ENCODE data around the gene C1QB.

Gene C1QB

GRCh38 chr1:22616571-22616970 lies 36.5 kb upstream of the C1QB start:
- H3K4me1 ChIP-seq (ENCODE audit: control insufficient read depth in 5 of 5, insufficient read depth in 5 of 5, low read length in 5 of 5) = no peaks in the 10 kb centered on the region
- H3K27ac ChIP-seq (ENCODE audit: low read depth, low read length) = no peak overlapping the region
- no peaks in the 10 kb centered on the region for H3K9me3 ChIP-seq (ENCODE audit: control insufficient read depth in 5 of 5, low read length in 5 of 5)
- no peaks in the 10 kb centered on the region for H3K36me3 ChIP-seq (ENCODE audit: control insufficient read depth in 5 of 5, insufficient read depth in 5 of 5, low read length in 5 of 5)
- no peak overlapping the region for H3K9ac ChIP-seq (ENCODE audit: low read length in 5 of 5)
- H3K4me3 ChIP-seq (ENCODE audit: low read depth in 1 of 5, low read length in 5 of 5) = no peak overlapping the region
- peaks cover 37 to 73% (median 66%) of the 10 kb centered on the region in 5 donors for H3K27me3 ChIP-seq (ENCODE audit: control insufficient read depth in 5 of 5, insufficient read depth in 4 of 5, low read length in 5 of 5)

GRCh38 chr1:22618056-22618455 lies 35.0 kb upstream of the C1QB start:
- Histone ChIP-seq H3K36me3 (ENCODE audit: control insufficient read depth in 5 of 5, insufficient read depth in 5 of 5, low read length in 5 of 5) (no peaks in the 10 kb centered on the region), H3K4me1 (ENCODE audit: control insufficient read depth in 5 of 5, insufficient read depth in 5 of 5, low read length in 5 of 5) (no peaks in the 10 kb centered on the region), H3K27ac (ENCODE audit: low read depth, low read length) (no peak overlapping the region), H3K27me3 (ENCODE audit: control insufficient read depth in 5 of 5, insufficient read depth in 4 of 5, low read length in 5 of 5) (peaks cover 44 to 70% (median 66%) of the 10 kb centered on the region in 5 donors), H3K9me3 (ENCODE audit: control insufficient read depth in 5 of 5, low read length in 5 of 5) (no peaks in the 10 kb centered on the region), H3K4me3 (ENCODE audit: low read depth in 1 of 5, low read length in 5 of 5) (no peak overlapping the region), H3K9ac (ENCODE audit: low read length in 5 of 5) (no peak overlapping the region)

GRCh38 chr1:22619252-22619651 lies 33.8 kb upstream of the C1QB start:
- Histone ChIP-seq H3K9me3 (ENCODE audit: control insufficient read depth in 5 of 5, low read length in 5 of 5) (no peaks in the 10 kb centered on the region), H3K36me3 (ENCODE audit: control insufficient read depth in 5 of 5, insufficient read depth in 5 of 5, low read length in 5 of 5) (no peaks in the 10 kb centered on the region), H3K27ac (ENCODE audit: low read depth, low read length) (no peak overlapping the region), H3K9ac (ENCODE audit: low read length in 5 of 5) (no peak overlapping the region), H3K4me3 (ENCODE audit: low read depth in 1 of 5, low read length in 5 of 5) (no peak overlapping the region), H3K27me3 (ENCODE audit: control insufficient read depth in 5 of 5, insufficient read depth in 4 of 5, low read length in 5 of 5) (peaks cover 37 to 61% (median 54%) of the 10 kb centered on the region in 5 donors), H3K4me1 (ENCODE audit: control insufficient read depth in 5 of 5, insufficient read depth in 5 of 5, low read length in 5 of 5) (no peaks in the 10 kb centered on the region)

DNA sequence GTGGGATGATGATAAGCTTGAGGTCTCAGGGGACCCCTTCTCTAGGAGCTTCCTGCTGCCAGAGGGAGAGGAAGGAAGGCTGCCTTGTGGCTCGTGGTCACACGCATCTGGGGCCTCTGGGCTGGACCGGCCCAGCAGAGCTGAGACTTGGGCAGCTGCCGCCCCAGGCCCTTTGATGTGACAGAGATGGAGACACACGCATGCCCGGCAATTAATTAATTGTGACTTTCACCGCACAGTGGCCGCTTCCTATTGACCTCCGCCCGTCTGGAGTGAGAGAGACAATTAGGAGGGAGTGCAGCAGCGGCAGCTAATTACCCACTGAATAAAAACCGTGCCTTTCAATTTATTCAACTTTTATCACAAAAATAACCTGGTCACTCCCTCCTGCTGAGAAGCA lies 33.2 kb upstream of the C1QB start:
- Histone ChIP-seq H3K9me3 (ENCODE audit: control insufficient read depth in 5 of 5, low read length in 5 of 5) (no peaks in the 10 kb centered on the region), H3K4me3 (ENCODE audit: low read depth in 1 of 5, low read length in 5 of 5) (no peak overlapping the region), H3K4me1 (ENCODE audit: control insufficient read depth in 5 of 5, insufficient read depth in 5 of 5, low read length in 5 of 5) (no peaks in the 10 kb centered on the region), H3K27ac (ENCODE audit: low read depth, low read length) (no peak overlapping the region), H3K36me3 (ENCODE audit: control insufficient read depth in 5 of 5, insufficient read depth in 5 of 5, low read length in 5 of 5) (no peaks in the 10 kb centered on the region), H3K27me3 (ENCODE audit: control insufficient read depth in 5 of 5, insufficient read depth in 4 of 5, low read length in 5 of 5) (peaks cover 38 to 60% (median 52%) of the 10 kb centered on the region in 5 donors), H3K9ac (ENCODE audit: low read length in 5 of 5) (no peak overlapping the region)

DNA sequence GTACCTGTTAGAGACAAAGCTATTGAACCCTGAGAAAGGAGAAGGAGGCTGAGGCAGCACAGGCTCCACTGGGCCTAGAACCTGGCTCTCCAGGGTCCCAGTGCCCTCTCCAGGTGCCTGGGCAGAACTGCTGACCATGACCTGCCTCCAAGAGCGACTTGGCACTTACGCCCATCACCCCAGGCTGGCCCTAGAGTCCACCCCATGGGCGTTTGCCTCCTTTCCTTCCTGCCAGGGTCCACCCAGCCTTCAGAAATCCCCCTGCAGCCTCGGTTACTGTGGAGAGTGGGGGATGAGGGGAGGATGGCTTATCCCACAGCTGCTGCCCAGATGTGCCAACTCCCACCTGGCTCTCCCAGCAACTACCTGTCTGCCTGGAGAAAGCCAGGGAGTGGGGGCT lies 31.3 kb upstream of the C1QB start:
- Histone ChIP-seq H3K4me1 (ENCODE audit: control insufficient read depth in 5 of 5, insufficient read depth in 5 of 5, low read length in 5 of 5) (no peaks in the 10 kb centered on the region), H3K4me3 (ENCODE audit: low read depth in 1 of 5, low read length in 5 of 5) (no peak overlapping the region), H3K27me3 (ENCODE audit: control insufficient read depth in 5 of 5, insufficient read depth in 4 of 5, low read length in 5 of 5) (peaks cover 46 to 66% (median 55%) of the 10 kb centered on the region in 5 donors)

GRCh38 chr1:22625262-22625925 lies 27.6 kb upstream of the C1QB start:
- H3K4me3 ChIP-seq (ENCODE audit: low read depth in 1 of 5, low read length in 5 of 5) = no peak overlapping the region
- peaks cover 36 to 60% (median 46%) of the 10 kb centered on the region in 5 donors for H3K27me3 ChIP-seq (ENCODE audit: control insufficient read depth in 5 of 5, insufficient read depth in 4 of 5, low read length in 5 of 5)
- no peaks in the 10 kb centered on the region for H3K9me3 ChIP-seq (ENCODE audit: control insufficient read depth in 5 of 5, low read length in 5 of 5)
- H3K36me3 ChIP-seq (ENCODE audit: control insufficient read depth in 5 of 5, insufficient read depth in 5 of 5, low read length in 5 of 5) = no peaks in the 10 kb centered on the region
- H3K27ac ChIP-seq (ENCODE audit: low read depth, low read length) = no peak overlapping the region
- peaks cover 0 to 6% (median 0%) of the 10 kb centered on the region in 5 donors for H3K4me1 ChIP-seq (ENCODE audit: control insufficient read depth in 5 of 5, insufficient read depth in 5 of 5, low read length in 5 of 5)
- no peak overlapping the region for H3K9ac ChIP-seq (ENCODE audit: low read length in 5 of 5)

More for the DNA sequence above, 31.3 kb upstream of the C1QB start:
- Histone ChIP-seq H3K9me3 (ENCODE audit: control insufficient read depth in 5 of 5, low read length in 5 of 5) (no peaks in the 10 kb centered on the region), H3K9ac (ENCODE audit: low read length in 5 of 5) (no peak overlapping the region), H3K36me3 (ENCODE audit: control insufficient read depth in 5 of 5, insufficient read depth in 5 of 5, low read length in 5 of 5) (no peaks in the 10 kb centered on the region), H3K27ac (ENCODE audit: low read depth, low read length) (no peak overlapping the region)

GRCh38 chr1:22626237-22627157 lies 26.5 kb upstream of the C1QB start:
- Histone ChIP-seq H3K9me3 (ENCODE audit: control insufficient read depth in 5 of 5, low read length in 5 of 5) (no peaks in the 10 kb centered on the region), H3K27ac (ENCODE audit: low read depth, low read length) (no peak overlapping the region), H3K36me3 (ENCODE audit: control insufficient read depth in 5 of 5, insufficient read depth in 5 of 5, low read length in 5 of 5) (no peaks in the 10 kb centered on the region), H3K27me3 (ENCODE audit: control insufficient read depth in 5 of 5, insufficient read depth in 4 of 5, low read length in 5 of 5) (peaks cover 31 to 52% (median 42%) of the 10 kb centered on the region in 5 donors), H3K4me1 (ENCODE audit: control insufficient read depth in 5 of 5, insufficient read depth in 5 of 5, low read length in 5 of 5) (peaks cover 0 to 6% (median 0%) of the 10 kb centered on the region in 5 donors), H3K4me3 (ENCODE audit: low read depth in 1 of 5, low read length in 5 of 5) (no peak overlapping the region), H3K9ac (ENCODE audit: low read length in 5 of 5) (no peak overlapping the region)

- Histone ChIP-seq H3K27me3 (ENCODE audit: control insufficient read depth in 5 of 5, insufficient read depth in 4 of 5, low read length in 5 of 5) (peaks cover 26 to 44% (median 36%) of the 10 kb centered on the region in 5 donors), H3K36me3 (ENCODE audit: control insufficient read depth in 5 of 5, insufficient read depth in 5 of 5, low read length in 5 of 5) (no peaks in the 10 kb centered on the region), H3K9ac (ENCODE audit: low read length in 5 of 5) (no peak overlapping the region), H3K4me1 (ENCODE audit: control insufficient read depth in 5 of 5, insufficient read depth in 5 of 5, low read length in 5 of 5) (peaks cover 0 to 6% (median 0%) of the 10 kb centered on the region in 5 donors), H3K4me3 (ENCODE audit: low read depth in 1 of 5, low read length in 5 of 5) (no peak overlapping the region), H3K27ac (ENCODE audit: low read depth, low read length) (no peak overlapping the region), H3K9me3 (ENCODE audit: control insufficient read depth in 5 of 5, low read length in 5 of 5) (no peaks in the 10 kb centered on the region)
Observed at GRCh38 chr1:22627331-22627730, 25.7 kb upstream of the C1QB start.

DNA sequence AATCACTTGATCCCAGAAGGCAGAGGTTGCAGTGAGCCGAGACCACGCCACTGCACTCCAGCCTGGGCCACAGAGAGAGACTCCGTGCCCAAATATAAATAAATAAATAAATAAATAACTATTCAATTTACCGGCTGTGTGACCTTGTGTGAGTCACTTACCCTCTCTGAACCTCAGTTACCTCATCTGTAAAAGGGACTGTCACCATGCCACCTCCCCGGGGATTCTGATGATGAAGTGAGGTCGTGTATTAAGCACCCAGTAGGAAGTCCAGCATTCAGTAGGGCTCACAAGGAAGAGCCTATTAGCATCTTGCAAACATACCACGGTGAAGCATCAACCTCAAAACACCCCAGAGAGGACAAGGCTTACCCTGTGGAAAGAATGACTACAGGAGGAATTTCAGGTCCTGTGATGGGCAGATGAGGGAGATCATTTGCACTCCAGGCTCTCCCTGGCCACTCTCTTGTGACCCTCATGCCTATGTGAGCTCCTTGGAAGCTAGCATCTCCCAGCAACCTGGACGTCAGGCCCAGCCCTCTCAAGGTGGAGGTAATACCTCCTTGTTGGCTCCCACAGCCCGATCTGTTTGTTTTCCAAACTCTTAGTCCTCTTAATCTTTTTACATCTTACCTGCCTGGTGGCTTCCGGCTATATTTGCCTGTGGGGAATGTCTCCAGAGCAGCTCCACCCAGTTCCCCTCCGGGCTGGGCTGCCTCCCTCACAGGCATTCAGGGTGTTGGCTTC lies 24.2 kb upstream of the C1QB start:
- Histone ChIP-seq H3K4me3 (ENCODE audit: low read depth in 1 of 5, low read length in 5 of 5) (no peak overlapping the region), H3K27ac (ENCODE audit: low read depth, low read length) (no peak overlapping the region), H3K4me1 (ENCODE audit: control insufficient read depth in 5 of 5, insufficient read depth in 5 of 5, low read length in 5 of 5) (peaks cover 0 to 6% (median 0%) of the 10 kb centered on the region in 5 donors), H3K9me3 (ENCODE audit: control insufficient read depth in 5 of 5, low read length in 5 of 5) (no peaks in the 10 kb centered on the region), H3K27me3 (ENCODE audit: control insufficient read depth in 5 of 5, insufficient read depth in 4 of 5, low read length in 5 of 5) (peaks cover 26 to 41% (median 32%) of the 10 kb centered on the region in 5 donors), H3K9ac (ENCODE audit: low read length in 5 of 5) (no peak overlapping the region), H3K36me3 (ENCODE audit: control insufficient read depth in 5 of 5, insufficient read depth in 5 of 5, low read length in 5 of 5) (no peaks in the 10 kb centered on the region)
